AG04449 (cell line): ENCODE data around the gene PTGIS.

Experiments used
- CTCF ChIA-PET: fragments of 350-600 bp; formaldehyde crosslinking; extraction: SDS; loops from one replicate; lab custom pipeline; 2021; ENCODE audit warnings: antibody characterized with exemption; lab: Yijun Ruan, JAX
- POLR2A ChIA-PET: fragments of 400-600, 350-600 bp; formaldehyde crosslinking; extraction: SDS; loops from one replicate; lab custom pipeline; 2020; ENCODE audit warnings: antibody characterized with exemption, inconsistent platforms; lab: Yijun Ruan, JAX
- DNase-seq: peaks from one replicate; pipeline ENCODE4 v3.0.0-alpha.2; 2010; ENCODE audit warnings: low read depth, low spot score
- H3K4me3 ChIP-seq: 2 replicates; pipeline ENCODE4 v1.5.1; 2011; ENCODE audit warnings: low read depth, mild to moderate bottlenecking, control low read depth, low read length
- TF ChIP-seq, protein P1 (sequence below): IDR thresholded peaks from one replicate; pipeline ENCODE4 v1.5.1; 2011; ENCODE audit warnings: mild to moderate bottlenecking, moderate library complexity, low read length, control low read depth, inconsistent platforms; ENCODE audit not compliant: insufficient read depth; ENCODE audit errors: missing control alignments

The PTGIS gene

DNA sequence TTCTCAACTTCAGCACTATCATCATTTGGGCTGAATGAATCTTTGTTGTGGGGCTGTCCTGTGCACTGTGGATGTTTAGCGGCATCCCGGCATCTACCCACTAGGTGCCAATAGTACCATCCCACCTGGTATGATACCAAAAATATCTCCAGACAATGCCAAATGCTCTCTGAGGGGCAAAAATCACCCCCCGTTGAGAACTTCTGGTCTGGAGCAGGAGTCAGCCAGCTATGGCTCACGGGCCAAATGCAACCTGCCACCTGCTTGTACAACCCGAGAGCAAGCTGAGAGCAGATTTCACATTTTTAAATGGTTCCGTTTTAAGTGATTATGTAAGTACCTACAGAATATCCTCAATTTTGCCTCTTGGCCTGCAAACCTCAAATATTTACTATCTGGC lies 112.2 kb downstream of the PTGIS start:
- no peak overlapping the region for H3K4me3 ChIP-seq
- no peak for DNase-seq
- TF ChIP-seq, protein P1, sequence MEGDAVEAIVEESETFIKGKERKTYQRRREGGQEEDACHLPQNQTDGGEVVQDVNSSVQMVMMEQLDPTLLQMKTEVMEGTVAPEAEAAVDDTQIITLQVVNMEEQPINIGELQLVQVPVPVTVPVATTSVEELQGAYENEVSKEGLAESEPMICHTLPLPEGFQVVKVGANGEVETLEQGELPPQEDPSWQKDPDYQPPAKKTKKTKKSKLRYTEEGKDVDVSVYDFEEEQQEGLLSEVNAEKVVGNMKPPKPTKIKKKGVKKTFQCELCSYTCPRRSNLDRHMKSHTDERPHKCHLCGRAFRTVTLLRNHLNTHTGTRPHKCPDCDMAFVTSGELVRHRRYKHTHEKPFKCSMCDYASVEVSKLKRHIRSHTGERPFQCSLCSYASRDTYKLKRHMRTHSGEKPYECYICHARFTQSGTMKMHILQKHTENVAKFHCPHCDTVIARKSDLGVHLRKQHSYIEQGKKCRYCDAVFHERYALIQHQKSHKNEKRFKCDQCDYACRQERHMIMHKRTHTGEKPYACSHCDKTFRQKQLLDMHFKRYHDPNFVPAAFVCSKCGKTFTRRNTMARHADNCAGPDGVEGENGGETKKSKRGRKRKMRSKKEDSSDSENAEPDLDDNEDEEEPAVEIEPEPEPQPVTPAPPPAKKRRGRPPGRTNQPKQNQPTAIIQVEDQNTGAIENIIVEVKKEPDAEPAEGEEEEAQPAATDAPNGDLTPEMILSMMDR = no peak
- CTCF ChIA-PET = no interaction called here
- POLR2A ChIA-PET = no interaction called here
